GM12878 (cell line): ENCODE data around the gene COMMD1. TPM values are rescaled to one million over a fixed set of nuclear protein-coding genes. Genes with fewer than 3 reads are reported as not detected.

Source experiments
- CREB1 ChIP-seq: IDR thresholded peaks from 2 replicates; pipeline ENCODE4 v1.6.1; 2012; ENCODE audit warnings: low read depth, mild to moderate bottlenecking, inconsistent platforms
- IKZF1 ChIP-seq: fragments of 450-650 bp; conservative IDR thresholded peaks from 2 replicates; pipeline ENCODE4 v1.6.1; 2017; ENCODE audit warnings: antibody characterized with exemption, mild to moderate bottlenecking
- KDM1A ChIP-seq: fragments of 200-600 bp; sonication (generic); IDR thresholded peaks from 2 replicates; pipeline ENCODE4 v1.6.1; 2016; ENCODE audit warnings: borderline replicate concordance
- NR2C2 ChIP-seq: IDR thresholded peaks from 2 replicates; pipeline ENCODE4 v1.6.1; 2011; ENCODE audit warnings: borderline replicate concordance, low read depth; ENCODE audit not compliant: control insufficient read depth, insufficient read length
- SMAD5 ChIP-seq: IDR thresholded peaks from 2 replicates; pipeline ENCODE4 v1.6.1; 2016; ENCODE audit warnings: antibody characterized with exemption, low read depth
- TBL1XR1 ChIP-seq: IDR thresholded peaks from 2 replicates; pipeline ENCODE4 v1.6.1; 2012; ENCODE audit warnings: low read depth, low read length, improper control_type of control experiment
- ZNF687 ChIP-seq: fragments of 450-650 bp; IDR thresholded peaks from 2 replicates; pipeline ENCODE4 v1.6.1; 2017; ENCODE audit warnings: mild to moderate bottlenecking, moderate library complexity
- polyA plus RNA-seq, 11 experiments: library from polyadenylated mRNA; depleted of rRNA in 4 of 11; unstranded in 6 of 11; stranded (reverse) in 5 of 11; fragments of >200 nt; fragmentation: Nextera tagmentation in 4 of 11; fragmentation: Illumina TruSeq in 1 of 11; extraction: Ambion mirVana in 4 of 11; extraction: Trizol in 1 of 11; gene quantifications; 1 replicate in 1 of 11; 2 replicates in 10 of 11; pipeline versions ENCODE4 v1.2.1 to v1.2.3, GENCODE V29; 2011 to 2016; ENCODE audit warnings: inconsistent platforms in 2 of 11, missing spikeins in 2 of 11, low read depth in 1 of 11
- total RNA-seq, 4 experiments: library from RNA; depleted of rRNA in 3 of 4; stranded (reverse); fragments of >200 nt in 3 of 4; fragmentation: Illumina TruSeq in 1 of 4; extraction: Trizol in 1 of 4; gene quantifications; 2 replicates each; pipeline versions ENCODE4 v1.2.1 to v1.2.3, GENCODE V29; 2013 to 2021
- TF ChIP-seq, protein P1 (sequence below): fragments of 450-650 bp; IDR thresholded peaks from 2 replicates; pipeline ENCODE4 v1.6.1; 2017; ENCODE audit warnings: borderline replicate concordance

Gene COMMD1
- total and polyA plus RNA-seq, 10 of the 15 experiments (the other 5 are each of a cell fraction or from before 2014, with no cell fraction given): 39.7 to 210 (median 53.7) TPM

DNA sequence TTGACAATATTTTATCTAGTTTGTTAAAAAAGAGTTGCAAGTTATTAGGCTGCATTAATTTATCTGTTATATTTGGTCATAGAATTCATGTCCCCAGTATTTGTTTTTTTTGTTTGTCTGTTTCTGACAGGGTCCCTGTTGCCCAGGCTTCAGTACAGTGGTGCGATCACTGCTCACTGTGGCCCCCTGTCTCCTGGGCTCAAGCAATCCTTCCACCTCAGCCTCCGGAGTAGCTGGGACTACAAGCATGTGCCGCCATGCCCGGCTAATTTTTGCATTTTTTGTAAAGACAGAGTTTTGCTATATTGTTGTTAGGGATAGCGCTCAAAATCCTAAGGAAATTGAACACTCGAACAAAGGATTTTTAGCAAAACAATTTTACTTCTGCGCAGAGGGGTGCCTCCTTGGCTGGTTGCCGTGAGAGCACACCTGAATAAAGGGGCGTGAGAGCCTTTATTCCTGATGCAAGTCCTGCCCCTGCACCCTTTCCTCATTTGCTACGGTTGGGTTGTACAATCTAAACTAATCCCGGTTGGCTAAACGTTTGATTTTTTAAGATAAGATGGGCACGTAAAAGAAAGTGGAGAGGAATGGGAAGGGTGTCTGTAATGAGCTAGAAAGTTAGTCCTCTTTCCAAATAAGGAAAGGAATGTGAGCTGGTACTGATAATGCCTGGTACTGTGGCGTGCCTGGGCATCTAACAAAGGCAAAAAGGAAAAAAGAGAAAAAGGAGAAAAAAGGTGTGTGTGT, 65.5 kb downstream of the COMMD1 start (continued):
- no peak for TF ChIP-seq ZNF687
- TF ChIP-seq, protein P1, sequence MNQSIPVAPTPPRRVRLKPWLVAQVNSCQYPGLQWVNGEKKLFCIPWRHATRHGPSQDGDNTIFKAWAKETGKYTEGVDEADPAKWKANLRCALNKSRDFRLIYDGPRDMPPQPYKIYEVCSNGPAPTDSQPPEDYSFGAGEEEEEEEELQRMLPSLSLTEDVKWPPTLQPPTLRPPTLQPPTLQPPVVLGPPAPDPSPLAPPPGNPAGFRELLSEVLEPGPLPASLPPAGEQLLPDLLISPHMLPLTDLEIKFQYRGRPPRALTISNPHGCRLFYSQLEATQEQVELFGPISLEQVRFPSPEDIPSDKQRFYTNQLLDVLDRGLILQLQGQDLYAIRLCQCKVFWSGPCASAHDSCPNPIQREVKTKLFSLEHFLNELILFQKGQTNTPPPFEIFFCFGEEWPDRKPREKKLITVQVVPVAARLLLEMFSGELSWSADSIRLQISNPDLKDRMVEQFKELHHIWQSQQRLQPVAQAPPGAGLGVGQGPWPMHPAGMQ: no peak
- no peak for TF ChIP-seq TBL1XR1
- TF ChIP-seq KDM1A: no peak
- no peak for TF ChIP-seq SMAD5
- TF ChIP-seq NR2C2: no peak
- no peak for TF ChIP-seq CREB1
- no peak for TF ChIP-seq IKZF1
